ENCODE data around the gene TEC. TPM values are rescaled to one million over a fixed set of nuclear protein-coding genes. Genes with fewer than 3 reads are reported as not detected.

The TEC gene
- total and polyA plus RNA-seq, 2 experiments from 2014 or later = 2.9 to 3.0 TPM

- Histone ChIP-seq H3K27me3 (ENCODE audit: insufficient read depth) (no peaks in the 10 kb centered on the region), H3F3A (replicated peaks; ENCODE audit: low read depth) (no peaks in the 10 kb centered on the region), H3K9me2 (ENCODE audit: insufficient read depth) (no peaks in the 10 kb centered on the region), H3K4me2 (no peak overlapping the region), H3K36me3 (ENCODE audit: insufficient read depth) (no peaks in the 10 kb centered on the region), H4K20me1 (replicated peaks; ENCODE audit: insufficient read depth) (no peaks in the 10 kb centered on the region), H3K4me1 (ENCODE audit: insufficient read depth) (no peaks in the 10 kb centered on the region), H3K27ac (ENCODE audit: low read depth) (no peak overlapping the region), H2AFZ (no peak overlapping the region), H3K4me3 (no peak overlapping the region), H3K79me2 (replicated peaks; ENCODE audit: insufficient read depth) (no peaks in the 10 kb centered on the region)
- Mint-ChIP-seq H3K27me3 (ENCODE audit: insufficient read depth, low read depth, poor library complexity) (no peaks in the 10 kb centered on the region), H3K27ac (no peak overlapping the region), H3K36me3 (ENCODE audit: low read depth) (no peaks in the 10 kb centered on the region), H3K4me1 (peaks cover 3% of the 10 kb centered on the region; the same call in 2 of the 3 replicates), H3K9me3 (no peaks in the 10 kb centered on the region), H3K4me3 (no peak overlapping the region)
- no peak for DNase-seq (ENCODE audit: low spot score)
- ATAC-seq = no peak
- TF ChIP-seq ZNF462 (CRISPR knock-in tag; IDR thresholded peaks at IDR 0.05) = no peak
- no peak for TF ChIP-seq ZNF114 (CRISPR knock-in tag; IDR thresholded peaks at IDR 0.05)
- no peak for TF ChIP-seq EZH2 (IDR thresholded peaks at IDR 0.05; ENCODE audit: low read depth, unreplicated experiment)
- no peak for TF ChIP-seq CTCF (conservative IDR thresholded peaks at IDR 0.05; ENCODE audit: low read depth in 2 of 2)
- TF ChIP-seq JUNB (IDR thresholded peaks at IDR 0.05; ENCODE audit: unreplicated experiment) = no peak
- no peak for TF ChIP-seq STAT1 (IDR thresholded peaks at IDR 0.05; ENCODE audit: unreplicated experiment)
- TF ChIP-seq ETS1 (IDR thresholded peaks at IDR 0.05) = no peak
- no peak for TF ChIP-seq ZNF331 (CRISPR knock-in tag; IDR thresholded peaks at IDR 0.05; ENCODE audit: low read depth)
- no peak for TF ChIP-seq CREB1 (CRISPR knock-in tag; IDR thresholded peaks at IDR 0.05; ENCODE audit: low read depth)
- TF ChIP-seq NANOG (IDR thresholded peaks at IDR 0.05; ENCODE audit: borderline replicate concordance) = no peak
- no peak for TF ChIP-seq EZH2phosphoT487 (IDR thresholded peaks at IDR 0.05; ENCODE audit: unreplicated experiment)
- TF ChIP-seq REST (IDR thresholded peaks at IDR 0.05; ENCODE audit: unreplicated experiment) = no peak
- TF ChIP-seq POLR2AphosphoS5 (IDR thresholded peaks at IDR 0.05; ENCODE audit: low read depth) = no peak
Measured at GRCh38 chr4:48100256-48100655, 169.4 kb downstream of the TEC start.
